SIG-M5 treated with dmso at 0.1 percent for 504 hours (cell line): ENCODE data around the gene PHYH.
A peak's percentile ranks its signal among the peaks of the same experiment; 100 is the strongest.
"Not testable (repeated sequence)": the region's sequence is repeated elsewhere in the genome, so short reads cannot be mapped to it uniquely, and the experiment has no call there.

Source experiments
- DNase-seq: peaks from one replicate; lab custom pipeline; 2025; ENCODE audit not compliant: unreplicated experiment; lab: John Stamatoyannopoulos, UW

The PHYH gene

DNA sequence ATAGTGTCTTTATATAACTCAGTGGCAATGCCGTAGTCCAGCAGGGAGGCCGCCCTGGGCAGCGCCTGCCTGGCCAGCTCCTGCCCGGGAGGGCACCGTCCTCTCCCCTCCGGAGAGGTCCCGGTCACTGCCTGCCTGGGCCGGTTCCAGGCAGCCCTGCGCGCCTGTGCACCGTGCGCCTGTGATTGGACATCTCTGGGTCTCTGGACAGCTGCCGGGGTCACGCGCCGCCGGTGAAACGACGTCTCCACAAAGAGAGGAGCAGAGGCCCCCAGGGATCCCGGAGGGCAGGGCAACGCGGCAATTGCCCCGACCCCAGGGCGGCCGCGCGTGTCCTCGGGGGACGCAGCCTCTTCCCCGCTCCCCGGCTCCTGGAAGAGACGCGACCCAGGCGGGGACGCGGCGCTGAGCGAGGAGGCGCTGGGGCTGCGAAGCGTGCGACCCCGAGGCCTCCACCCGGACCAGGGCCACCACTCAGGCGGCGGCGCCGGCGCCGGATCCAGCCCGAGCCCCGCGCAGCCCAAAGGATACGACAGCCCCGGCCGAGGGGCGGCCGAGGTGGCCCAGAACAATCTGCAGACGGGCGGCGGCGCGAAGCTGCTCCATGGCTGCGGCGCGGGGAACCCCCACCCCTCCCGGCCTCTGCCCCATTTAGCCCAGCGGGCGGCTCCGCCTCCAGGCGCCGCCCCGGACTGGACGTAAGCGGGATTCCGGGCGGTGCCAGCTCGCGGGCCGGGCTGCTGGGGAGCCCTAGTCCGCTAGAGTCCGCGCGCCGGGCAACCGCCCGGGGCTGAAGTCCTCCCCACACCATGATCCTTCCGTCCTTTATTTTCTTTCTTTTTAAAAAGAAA, at the start of gene PHYH:
PHYH (minus strand) TSS at position 628 of the 851 bp plus-strand sequence; CDS start at position 606, 22 bp downstream.
- peak; percentile 68 for DNase-seq

GRCh38 chr10:13348216-13349017, 48.6 kb upstream of the PHYH start, which contains the start of gene SEPHS1:
Gene SEPHS1 (minus strand): TSS chr10:13348293. CDS start chr10:13344950, 3,343 bp downstream.
- peak; percentile 62 for DNase-seq

- peak; percentile 43 for DNase-seq
These were observed 47.8 kb upstream of the PHYH start for GRCh38 chr10:13347500-13348156.

GRCh38 chr10:13347043-13347499, 47.2 kb upstream of the PHYH start:
- no peak for DNase-seq

DNA sequence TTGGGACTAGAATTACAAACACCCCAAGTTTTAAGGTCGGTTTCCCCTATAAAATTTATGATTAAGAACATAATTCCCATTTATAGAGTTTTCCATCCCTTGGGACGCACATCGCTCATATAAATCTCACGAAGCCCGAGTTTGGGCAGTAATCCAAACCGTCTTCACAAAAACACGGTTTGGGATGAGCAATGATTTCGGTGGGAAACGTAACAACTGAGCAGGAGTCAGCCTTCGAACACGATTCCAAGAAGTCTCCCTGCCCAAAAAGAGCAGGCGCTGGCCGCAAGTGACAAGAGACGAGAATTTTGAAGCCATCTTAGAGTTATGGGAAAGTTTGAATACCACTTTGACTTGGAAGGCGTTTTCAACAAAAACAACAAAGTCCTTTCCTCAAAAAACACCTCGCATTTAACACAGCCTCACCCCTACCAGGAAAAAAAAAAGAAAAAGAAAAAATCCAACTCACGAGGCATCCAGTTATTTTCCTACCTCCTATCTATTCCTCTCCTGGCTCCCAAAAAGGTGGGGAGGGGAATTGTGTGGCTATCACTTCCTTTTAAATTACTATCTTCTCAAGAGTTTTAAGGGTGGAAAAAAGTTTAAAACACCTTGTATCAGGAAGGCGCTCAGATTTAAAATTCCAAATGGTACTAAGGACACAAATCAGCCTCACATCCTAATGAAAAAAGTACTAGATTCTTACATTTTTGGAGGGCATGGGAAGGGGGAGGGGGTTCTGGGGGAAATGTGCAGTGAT, 46.6 kb upstream of the PHYH start:
- DNase-seq = no peak

- DNase-seq = no peak
These were observed 40.9 kb upstream of the PHYH start for GRCh38 chr10:13340626-13341376.

DNA sequence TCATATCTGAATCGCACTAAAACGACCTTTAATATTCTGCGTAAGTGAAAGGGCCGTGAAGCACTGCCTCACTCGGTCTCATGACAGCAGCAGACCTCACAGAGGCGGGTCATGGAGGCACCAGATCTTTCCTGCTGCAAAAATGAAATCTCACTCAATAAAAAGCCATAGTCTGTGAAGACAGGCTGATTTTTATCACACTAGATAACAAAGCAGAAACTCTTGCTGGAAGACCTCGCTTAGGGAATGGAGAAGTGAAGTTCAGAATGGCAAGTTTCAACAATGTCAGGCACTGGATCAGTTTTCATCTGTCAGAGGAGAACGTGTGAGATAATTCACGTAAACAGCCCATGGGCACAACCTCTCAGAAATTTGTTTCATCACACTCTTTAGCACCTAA, 40.2 kb upstream of the PHYH start:
- DNase-seq = no peak

- no peak for DNase-seq
These were observed 38.7 kb upstream of the PHYH start for GRCh38 chr10:13338390-13339110.

GRCh38 chr10:13337827-13338196, 37.9 kb upstream of the PHYH start:
- DNase-seq = no peak

DNA sequence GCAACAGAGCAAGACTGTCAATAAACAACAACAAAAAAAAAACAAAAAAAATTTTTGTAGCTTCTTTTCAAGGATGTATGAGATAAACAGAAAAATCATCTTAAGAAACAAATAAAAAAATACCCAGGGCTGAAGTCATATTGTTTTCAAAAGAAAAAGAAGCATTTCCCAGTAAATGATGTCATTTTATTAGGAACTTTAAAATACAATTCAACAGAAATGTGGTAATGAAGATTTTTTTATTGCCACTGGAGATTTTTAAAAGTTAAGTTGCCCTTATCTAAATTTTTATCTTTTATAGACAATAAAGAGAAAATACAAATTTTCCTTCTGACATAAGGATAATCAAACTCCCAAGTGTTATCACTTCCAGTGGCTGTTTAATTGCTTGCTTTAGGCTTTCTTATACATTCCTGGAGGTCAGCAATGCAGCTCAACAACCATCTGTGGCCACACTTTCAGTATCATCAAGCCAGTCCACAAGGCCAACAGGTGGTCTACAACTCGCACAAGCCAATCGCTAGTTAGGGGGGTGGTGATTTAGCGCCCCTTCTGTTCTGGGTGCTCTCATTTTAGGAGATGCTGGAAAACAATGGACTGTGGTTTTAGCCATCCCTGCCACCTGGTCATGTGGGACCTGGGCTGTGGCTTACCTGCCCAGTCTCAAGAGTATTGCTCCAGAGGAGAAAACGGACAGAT, 37.4 kb upstream of the PHYH start:
- DNase-seq = no peak

- DNase-seq = no peak
These were observed 36.0 kb upstream of the PHYH start for GRCh38 chr10:13335881-13336280.

DNA sequence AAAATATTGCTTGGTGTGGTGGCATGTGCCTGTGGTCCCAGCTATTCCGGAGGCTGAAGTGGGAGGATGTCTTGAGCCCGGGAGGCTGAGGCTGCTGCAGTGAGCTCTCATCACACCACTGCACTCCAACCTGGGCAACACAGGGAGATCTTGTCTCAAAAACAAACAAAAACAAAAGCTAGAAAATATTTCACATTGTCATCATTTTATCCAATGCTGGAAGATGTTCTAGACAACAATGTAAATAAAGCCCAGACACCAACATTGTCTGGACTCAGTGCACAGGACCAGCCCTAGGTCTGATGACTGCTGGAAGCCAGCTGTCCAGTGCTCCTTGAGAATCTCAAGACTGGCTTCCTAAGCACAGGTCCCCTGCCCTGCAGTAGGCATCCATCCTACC, 34.7 kb upstream of the PHYH start:
- no peak for DNase-seq

DNA sequence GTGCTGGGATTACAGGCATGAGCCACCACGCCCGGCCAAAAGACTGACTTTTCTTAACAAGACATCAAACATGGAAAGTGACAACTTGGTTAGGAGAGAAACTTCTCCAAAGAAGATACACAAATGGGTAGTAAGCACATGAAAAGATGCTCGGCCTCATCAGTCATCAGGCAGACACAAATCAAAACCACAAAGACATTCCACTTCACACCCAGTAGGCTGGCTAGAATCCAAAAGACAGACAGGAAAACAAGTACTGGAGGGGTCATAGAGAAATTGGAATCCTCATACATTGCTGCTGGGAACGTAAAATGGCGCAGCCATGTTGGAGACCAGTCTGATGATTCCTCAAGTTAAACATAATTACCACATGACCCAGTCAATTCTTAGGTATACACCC, 31.8 kb upstream of the PHYH start:
- DNase-seq = no peak

- not testable (repeated sequence) for DNase-seq
These were observed 31.1 kb upstream of the PHYH start for GRCh38 chr10:13330980-13331379.

DNA sequence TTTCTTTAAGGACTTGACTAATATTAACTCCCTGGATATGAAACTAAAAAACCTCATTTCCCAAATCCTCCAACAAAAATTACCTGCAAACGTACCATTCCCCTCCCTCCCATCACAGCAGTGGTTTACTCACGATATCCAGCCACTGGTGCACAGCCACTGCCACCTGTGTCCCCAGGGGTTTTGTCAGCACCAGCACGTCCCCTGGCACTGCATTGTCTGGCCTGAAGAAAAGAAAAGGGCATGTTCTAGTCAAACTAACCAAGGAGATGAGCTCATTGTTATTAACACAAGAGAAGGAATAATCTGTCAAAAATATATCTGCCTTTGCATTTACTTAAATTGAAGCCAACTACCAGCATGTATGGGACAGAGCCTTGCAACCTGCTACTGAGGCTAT, 29.7 kb upstream of the PHYH start:
- no peak for DNase-seq

DNA sequence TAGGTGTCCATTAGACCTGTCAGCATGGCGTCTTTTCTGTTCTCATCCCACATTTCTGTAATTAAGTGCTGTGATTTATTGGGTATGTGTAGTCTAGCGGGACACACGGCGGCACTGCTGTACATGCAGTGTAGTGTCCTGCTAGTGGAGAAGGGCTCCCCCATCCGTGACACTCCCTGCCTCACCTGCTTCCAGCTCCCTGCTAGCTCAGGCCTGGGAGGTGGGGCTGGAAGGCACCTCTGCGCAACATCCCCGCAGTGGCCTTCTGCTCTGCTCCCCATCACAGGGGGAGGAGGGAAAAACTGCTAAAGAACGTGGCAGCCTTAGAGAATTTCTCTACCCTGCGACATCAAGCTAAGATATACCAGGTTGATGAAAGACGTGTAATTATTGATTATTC, 28.7 kb upstream of the PHYH start:
- DNase-seq = no peak

DNA sequence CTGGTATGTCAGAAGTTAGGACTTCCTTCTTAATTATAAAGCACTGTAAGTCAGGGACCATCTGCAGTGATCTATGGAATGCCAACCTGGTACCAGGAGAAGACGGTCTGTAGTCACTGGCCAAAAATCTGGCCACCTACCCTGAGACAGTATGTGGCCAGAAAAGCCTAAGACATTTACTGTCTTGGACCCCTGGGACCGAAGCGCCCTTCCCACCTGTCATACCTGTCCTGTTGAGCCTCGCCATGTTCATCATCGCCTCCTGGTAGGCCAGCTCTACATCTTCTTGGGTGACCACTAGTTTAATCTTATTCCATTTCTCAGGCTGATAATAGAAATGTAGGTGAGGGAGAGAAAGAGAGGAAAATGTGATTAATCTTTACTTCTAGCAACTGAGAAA, 28.3 kb upstream of the PHYH start:
- DNase-seq = no peak

- no peak for DNase-seq
These were observed 27.7 kb upstream of the PHYH start for GRCh38 chr10:13327534-13327933.
